Coronary artery (tissue), 2 donors: Measurements from ENCODE around the gene MKKS.

ENCODE experiments used
- DNase-seq: peaks from one replicate; pipeline ENCODE4 v3.0.0-alpha.2; 2017; ENCODE audit warnings: low spot score
- H3K27ac ChIP-seq, 2 donors: fragments of 200-600 bp; sonication (generic); one replicate each; pipeline ENCODE4 v1.5.1; 2016 to 2019
- H3K4me3 ChIP-seq: fragments of 200-600 bp; sonication (generic); 2 replicates; pipeline ENCODE4 v1.5.1; 2016; ENCODE audit warnings: mild to moderate bottlenecking, moderate library complexity
- TF ChIP-seq, protein P1 (sequence below): fragments of 200-600 bp; sonication (generic); IDR thresholded peaks from one replicate; pipeline ENCODE4 v1.5.1; 2019; ENCODE audit warnings: antibody characterized with exemption

Gene MKKS

DNA sequence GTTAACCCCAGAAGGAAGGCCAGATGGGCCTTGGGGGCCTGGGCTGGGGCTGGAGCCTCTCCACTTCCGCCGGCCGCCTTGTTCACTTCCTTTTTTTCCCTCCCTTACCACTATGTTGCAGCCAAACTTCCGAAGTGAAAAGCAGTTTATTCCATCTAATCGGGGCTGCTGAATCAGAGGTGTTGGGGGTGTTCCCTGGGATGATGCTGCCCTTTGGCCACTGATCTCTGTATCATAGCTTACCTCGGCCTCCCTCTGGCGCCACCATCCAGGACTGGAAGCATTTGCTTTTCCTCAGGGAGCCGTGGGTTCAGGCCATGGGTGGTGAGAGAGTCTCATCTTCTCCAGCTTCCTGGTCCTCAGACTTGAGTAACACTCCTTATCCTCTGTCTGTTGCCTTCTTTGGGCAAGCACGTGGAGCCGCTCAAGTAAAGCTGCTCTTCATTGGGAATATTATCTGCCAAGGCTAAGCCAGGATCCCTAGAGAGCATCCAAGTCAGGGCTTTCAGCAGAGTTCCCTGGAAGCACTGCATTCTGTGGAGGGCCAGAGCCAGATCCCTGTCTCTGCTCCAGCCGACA, 40.7 kb upstream of the MKKS start:
- no peak for DNase-seq
- H3K27ac ChIP-seq = peak overlapping the region in 1 of 2 donors; percentile 57

DNA sequence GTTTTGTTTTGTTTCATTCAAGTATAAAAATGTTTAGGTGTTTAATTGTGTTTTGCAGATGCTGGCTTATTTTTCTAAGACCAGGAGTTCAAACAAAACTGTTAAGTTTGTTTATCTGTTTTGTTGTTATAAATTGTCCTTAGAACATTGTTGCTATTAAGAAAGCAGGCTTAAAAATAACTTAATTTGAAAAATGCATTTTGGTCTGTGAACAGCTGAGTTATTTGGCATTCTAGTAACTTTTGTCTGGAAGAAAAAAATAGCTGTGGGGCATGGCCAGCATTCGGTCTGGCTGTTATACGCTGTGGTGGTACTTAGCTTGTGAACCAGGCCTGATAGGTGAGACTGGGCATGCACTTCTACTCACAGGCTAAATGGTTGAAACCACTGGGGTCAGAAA, 38.8 kb upstream of the MKKS start:
- DNase-seq = no peak
- H3K27ac ChIP-seq = peak overlapping the region; percentile 32 to 59

More for the DNA sequence above, 40.7 kb upstream of the MKKS start:
- TF ChIP-seq, protein P1, sequence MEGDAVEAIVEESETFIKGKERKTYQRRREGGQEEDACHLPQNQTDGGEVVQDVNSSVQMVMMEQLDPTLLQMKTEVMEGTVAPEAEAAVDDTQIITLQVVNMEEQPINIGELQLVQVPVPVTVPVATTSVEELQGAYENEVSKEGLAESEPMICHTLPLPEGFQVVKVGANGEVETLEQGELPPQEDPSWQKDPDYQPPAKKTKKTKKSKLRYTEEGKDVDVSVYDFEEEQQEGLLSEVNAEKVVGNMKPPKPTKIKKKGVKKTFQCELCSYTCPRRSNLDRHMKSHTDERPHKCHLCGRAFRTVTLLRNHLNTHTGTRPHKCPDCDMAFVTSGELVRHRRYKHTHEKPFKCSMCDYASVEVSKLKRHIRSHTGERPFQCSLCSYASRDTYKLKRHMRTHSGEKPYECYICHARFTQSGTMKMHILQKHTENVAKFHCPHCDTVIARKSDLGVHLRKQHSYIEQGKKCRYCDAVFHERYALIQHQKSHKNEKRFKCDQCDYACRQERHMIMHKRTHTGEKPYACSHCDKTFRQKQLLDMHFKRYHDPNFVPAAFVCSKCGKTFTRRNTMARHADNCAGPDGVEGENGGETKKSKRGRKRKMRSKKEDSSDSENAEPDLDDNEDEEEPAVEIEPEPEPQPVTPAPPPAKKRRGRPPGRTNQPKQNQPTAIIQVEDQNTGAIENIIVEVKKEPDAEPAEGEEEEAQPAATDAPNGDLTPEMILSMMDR = no peak
- no peak overlapping the region for H3K4me3 ChIP-seq

DNA sequence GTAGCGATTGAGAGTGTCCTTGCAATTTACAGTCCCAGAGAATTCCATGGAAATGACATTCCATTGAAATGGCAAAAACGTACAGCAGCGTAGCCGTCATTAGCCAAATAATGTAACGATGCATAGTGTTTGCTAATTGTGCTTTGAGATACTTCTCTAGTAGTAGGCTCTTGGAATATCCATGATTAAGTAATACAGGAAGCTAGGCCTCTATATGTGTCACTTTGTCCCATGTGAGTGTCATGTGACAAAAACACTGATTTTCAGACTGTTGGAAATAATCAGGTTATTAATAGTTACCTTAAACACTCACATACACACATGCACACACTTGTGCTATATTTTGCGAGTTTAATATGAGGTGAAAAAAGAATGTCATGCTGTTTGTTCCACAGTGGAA, 36.3 kb upstream of the MKKS start:
- no peak for DNase-seq
- Histone ChIP-seq H3K27ac (peak overlapping the region in 1 of 2 donors; percentile 25), H3K4me3 (no peak overlapping the region)
- TF ChIP-seq, protein P1 = no peak

More for the DNA sequence above, 38.8 kb upstream of the MKKS start:
- H3K4me3 ChIP-seq = no peak overlapping the region
- TF ChIP-seq, protein P1 = no peak

DNA sequence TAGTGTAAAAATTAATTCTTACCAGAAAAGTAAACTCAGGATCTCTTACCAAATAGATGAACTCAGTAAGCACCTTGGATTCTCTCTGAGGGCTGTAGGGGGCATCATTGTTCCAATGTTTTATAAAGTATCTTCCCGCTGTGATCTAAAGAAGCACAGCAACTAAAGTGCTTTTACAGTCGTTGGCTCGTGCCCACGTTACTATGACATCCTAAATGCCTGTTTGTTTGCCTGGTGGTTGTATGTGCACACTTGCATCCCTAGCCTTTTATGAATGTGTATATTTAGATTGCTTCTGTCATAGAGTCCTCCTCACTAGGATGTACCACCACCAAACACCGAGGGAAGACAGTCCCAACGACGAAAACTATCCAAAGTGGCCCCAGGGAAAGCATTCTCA, 35.6 kb upstream of the MKKS start:
- Histone ChIP-seq H3K4me3 (peak overlapping the region; percentile 41), H3K27ac (peak overlapping the region in 1 of 2 donors; percentile 25)
- TF ChIP-seq, protein P1 = peak; percentile 43
- peak; percentile 76 for DNase-seq

DNA sequence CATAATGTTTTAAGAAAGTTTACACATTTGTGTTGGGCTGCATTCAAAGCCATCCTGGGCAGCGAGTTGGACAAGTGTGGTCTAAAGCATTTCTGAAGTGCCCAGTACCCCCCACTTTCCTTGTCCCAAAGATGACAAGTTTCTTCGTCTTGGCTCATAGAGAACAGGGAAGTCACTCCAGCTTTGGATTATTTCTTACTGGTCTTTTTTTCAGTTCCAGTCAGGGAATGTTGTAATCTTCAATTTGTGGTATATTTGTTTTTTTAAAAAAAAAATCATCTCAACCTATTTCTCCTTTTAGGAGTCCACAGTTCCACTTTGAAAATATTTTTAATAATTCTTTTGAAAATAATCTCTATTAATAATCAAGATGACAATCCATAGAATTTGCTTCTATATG, 35.0 kb upstream of the MKKS start:
- no peak overlapping the region for H3K4me3 ChIP-seq
- TF ChIP-seq, protein P1 = no peak
- DNase-seq = no peak
- peak overlapping the region in 1 of 2 donors; percentile 63 for H3K27ac ChIP-seq

DNA sequence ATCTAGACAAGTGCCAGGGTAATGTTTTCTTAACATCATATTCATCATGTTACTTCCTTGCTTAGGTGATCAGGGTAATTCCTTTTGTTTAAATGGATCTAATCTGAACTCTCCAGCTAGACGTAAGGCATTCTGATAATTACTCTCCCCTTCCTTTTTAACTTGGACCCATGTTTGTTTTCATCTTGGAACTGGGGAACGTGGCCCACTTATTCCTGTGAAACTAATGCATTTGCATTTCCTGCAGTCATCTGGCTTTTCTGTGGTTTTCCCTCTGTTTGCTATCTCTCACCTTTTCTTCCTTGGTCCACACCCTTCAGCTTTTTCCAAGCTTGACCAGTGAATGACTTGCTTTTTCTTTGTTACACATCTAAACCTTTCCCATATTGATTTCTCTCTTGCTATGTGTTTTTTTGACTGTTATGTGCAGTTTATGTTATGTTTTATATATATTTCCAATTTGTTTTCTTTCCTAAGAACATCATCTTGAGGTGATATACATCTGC, 34.4 kb upstream of the MKKS start:
- DNase-seq = no peak
- Histone ChIP-seq H3K27ac (peak overlapping the region; percentile 63 to 64), H3K4me3 (no peak overlapping the region)
- TF ChIP-seq, protein P1 = no peak

DNA sequence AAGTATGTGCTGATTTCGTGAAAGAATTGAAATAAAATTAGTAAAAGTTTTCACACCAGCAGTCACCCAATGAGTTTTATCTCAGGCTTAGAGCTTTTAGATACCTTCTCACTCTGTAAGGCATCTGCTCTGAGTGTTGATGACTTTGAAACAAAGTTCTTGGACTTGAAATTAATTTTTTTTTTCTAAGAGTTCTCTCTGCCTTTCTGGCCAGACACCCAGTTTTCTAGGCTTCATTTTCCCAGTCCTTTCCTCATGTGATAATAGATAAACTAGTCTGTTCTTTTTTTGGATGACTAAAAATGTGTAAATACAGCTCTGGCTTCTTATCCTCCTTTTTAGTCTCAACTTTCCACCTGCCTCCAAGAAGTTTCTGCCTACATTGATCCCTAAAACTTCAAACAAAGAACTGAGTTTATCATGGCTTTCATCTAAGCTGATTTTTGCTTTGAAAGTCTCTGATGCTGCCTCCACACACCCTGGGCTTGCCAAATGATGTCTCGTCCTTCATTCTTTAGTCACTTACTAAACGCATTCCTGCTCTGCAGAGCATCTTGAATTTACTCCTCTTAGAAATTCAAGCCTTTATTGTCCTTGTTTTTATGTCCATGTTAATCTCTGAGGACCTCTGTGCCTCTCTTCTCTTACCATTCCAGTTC, 33.8 kb upstream of the MKKS start:
- TF ChIP-seq, protein P1 = no peak
- Histone ChIP-seq H3K4me3 (peak overlapping the region; percentile 46), H3K27ac (peak overlapping the region; percentile 63 to 64)
- DNase-seq = no peak
